Uterus (tissue), 2 donors: ENCODE measurements around the gene SLC4A1AP.

ENCODE experiments used
- CTCF ChIP-seq, 4 experiments: fragments of 200-600 bp in 2 of 4; fragments of 450-650 bp in 2 of 4; sonication (generic) in 2 of 4; IDR thresholded peaks; one replicate each; pipeline ENCODE4 v1.5.1; 2016 to 2019; ENCODE audit warnings: antibody characterized with exemption in 4 of 4, mild to moderate bottlenecking in 2 of 4, moderate library complexity in 1 of 4
- POLR2A ChIP-seq, 2 donors: fragments of 450-650 bp; IDR thresholded peaks; one replicate each; pipeline ENCODE4 v1.6.1; 2016; ENCODE audit warnings: antibody characterized with exemption in 2 of 2, mild to moderate bottlenecking in 1 of 2, moderate library complexity in 1 of 2

- TF ChIP-seq CTCF (IDR thresholded peaks at IDR 0.05) (no peak), POLR2A (IDR thresholded peaks at IDR 0.05) (no peak)
These were observed 49.5 kb downstream of the SLC4A1AP start for GRCh38 chr2:27713201-27713600.
